Activated T-helper 9 cell treated with anti-CD3 and anti-CD28 coated beads, Interleukin-2, amount 50 U/mL, for 16 hours (primary cell): Measurements from ENCODE around the gene ACTL8.
"Not testable (repeated sequence)": the region's sequence is repeated elsewhere in the genome, so short reads cannot be mapped to it uniquely, and the experiment has no call there.

ENCODE experiments used
- DNase-seq: peaks from one replicate; pipeline ENCODE4 v3.0.0-alpha.2; 2020; ENCODE audit warnings: low read depth

ACTL8 gene

GRCh38 chr1:17735348-17735747 lies 19.8 kb upstream of the ACTL8 start:
- DNase-seq = no peak

GRCh38 chr1:17735793-17736192 lies 19.3 kb upstream of the ACTL8 start:
- no peak for DNase-seq

- DNase-seq = no peak
These were observed 18.5 kb upstream of the ACTL8 start for GRCh38 chr1:17736625-17737024.

- DNase-seq = no peak
These were observed 16.1 kb upstream of the ACTL8 start for GRCh38 chr1:17739050-17739449.

- no peak for DNase-seq
These were observed 14.1 kb upstream of the ACTL8 start for GRCh38 chr1:17741052-17741451.

GRCh38 chr1:17742583-17742982 lies 12.6 kb upstream of the ACTL8 start:
- no peak for DNase-seq

- no peak for DNase-seq
These were observed 12.0 kb upstream of the ACTL8 start for GRCh38 chr1:17743008-17743647.

- DNase-seq = no peak
These were observed 11.2 kb upstream of the ACTL8 start for GRCh38 chr1:17743925-17744324.

- no peak for DNase-seq
These were observed 10.3 kb upstream of the ACTL8 start for GRCh38 chr1:17744666-17745478.

- no peak for DNase-seq
These were observed 9.6 kb upstream of the ACTL8 start for GRCh38 chr1:17745479-17745955.

- not testable (repeated sequence) for DNase-seq
These were observed 8.9 kb upstream of the ACTL8 start for GRCh38 chr1:17746281-17746680.

- no peak for DNase-seq
These were observed 8.2 kb upstream of the ACTL8 start for GRCh38 chr1:17746920-17747319.

GRCh38 chr1:17750333-17750732 lies 4.8 kb upstream of the ACTL8 start:
- no peak for DNase-seq

- no peak for DNase-seq
These were observed 2.8 kb upstream of the ACTL8 start for GRCh38 chr1:17752356-17752755.

GRCh38 chr1:17757426-17757825 lies 2.3 kb downstream of the ACTL8 start:
- no peak for DNase-seq

- no peak for DNase-seq
These were observed 4.0 kb downstream of the ACTL8 start for GRCh38 chr1:17759114-17759513.

- DNase-seq = no peak
These were observed 7.2 kb downstream of the ACTL8 start for GRCh38 chr1:17762313-17762712.

- no peak for DNase-seq
These were observed 8.3 kb downstream of the ACTL8 start for GRCh38 chr1:17763417-17763816.

GRCh38 chr1:17763995-17764394 lies 8.9 kb downstream of the ACTL8 start:
- DNase-seq = no peak

- DNase-seq = no peak
These were observed 9.5 kb downstream of the ACTL8 start for GRCh38 chr1:17764591-17764990.

GRCh38 chr1:17765444-17766411 lies 10.6 kb downstream of the ACTL8 start:
- DNase-seq = no peak

GRCh38 chr1:17768651-17769241 lies 13.6 kb downstream of the ACTL8 start:
- DNase-seq = no peak
